ENCODE measurements around the gene NINJ2.

The NINJ2 gene

DNA sequence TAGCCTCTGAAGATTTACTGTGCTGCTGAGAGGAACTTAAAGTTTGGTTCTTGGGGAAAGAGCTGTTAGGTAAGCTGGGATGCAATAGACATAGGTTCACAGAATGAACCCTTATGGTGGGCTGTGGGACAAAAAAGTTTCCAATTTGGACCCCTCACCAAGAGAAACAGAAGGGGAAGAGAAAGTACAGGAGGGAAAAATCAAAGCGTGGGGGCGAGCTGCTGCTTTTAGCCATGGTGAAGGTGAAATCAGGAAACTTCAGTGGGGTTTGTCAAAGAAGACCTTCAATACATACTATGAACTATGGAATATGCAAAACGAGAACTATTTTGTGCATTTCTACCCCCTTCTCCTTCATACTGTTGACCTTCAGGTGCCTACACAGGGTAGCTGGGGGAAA, 10.6 kb upstream of the NINJ2 start:
- Histone ChIP-seq H3K9me3 (ENCODE audit: control insufficient read depth, low read length) (no peaks in the 10 kb centered on the region), H3K9ac (no peak overlapping the region), H3K27ac (no peak overlapping the region)

DNA sequence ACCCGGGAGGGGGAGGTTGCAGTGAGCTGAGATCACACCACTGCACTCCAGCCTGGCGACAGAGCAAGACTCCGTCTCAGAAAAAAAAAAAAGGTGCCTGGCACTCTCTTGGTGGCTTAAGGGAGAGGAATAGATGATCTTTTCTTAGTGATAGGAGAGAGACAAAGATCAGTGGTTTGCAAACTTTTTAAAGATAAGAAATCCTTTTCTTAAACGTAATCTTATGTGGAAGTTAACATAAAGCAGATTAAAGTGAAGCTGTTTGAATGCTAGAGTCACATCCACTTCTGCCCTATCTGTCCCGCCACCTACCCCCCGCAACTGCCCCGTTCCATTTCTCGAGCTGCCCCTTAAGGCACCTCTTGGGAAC, 6.3 kb upstream of the NINJ2 start:
- H3K27ac ChIP-seq, result no peak overlapping the region
- H3K79me2 ChIP-seq, result no peaks in the 10 kb centered on the region
- no peaks in the 10 kb centered on the region for H3K9me3 ChIP-seq (ENCODE audit: control insufficient read depth, low read length)
- no peak overlapping the region for H3K4me3 ChIP-seq (ENCODE audit: low read depth, low read length)
- H2AFZ ChIP-seq, result no peak overlapping the region
- H3K9ac ChIP-seq, result no peak overlapping the region
- no peaks in the 10 kb centered on the region for H3K36me3 ChIP-seq (ENCODE audit: control insufficient read depth, insufficient read depth, low read length)
- no peaks in the 10 kb centered on the region for H3K4me1 ChIP-seq
- no peaks in the 10 kb centered on the region for H3K27me3 ChIP-seq (ENCODE audit: control insufficient read depth, insufficient read depth, low read length)
- TF ChIP-seq, protein P1, sequence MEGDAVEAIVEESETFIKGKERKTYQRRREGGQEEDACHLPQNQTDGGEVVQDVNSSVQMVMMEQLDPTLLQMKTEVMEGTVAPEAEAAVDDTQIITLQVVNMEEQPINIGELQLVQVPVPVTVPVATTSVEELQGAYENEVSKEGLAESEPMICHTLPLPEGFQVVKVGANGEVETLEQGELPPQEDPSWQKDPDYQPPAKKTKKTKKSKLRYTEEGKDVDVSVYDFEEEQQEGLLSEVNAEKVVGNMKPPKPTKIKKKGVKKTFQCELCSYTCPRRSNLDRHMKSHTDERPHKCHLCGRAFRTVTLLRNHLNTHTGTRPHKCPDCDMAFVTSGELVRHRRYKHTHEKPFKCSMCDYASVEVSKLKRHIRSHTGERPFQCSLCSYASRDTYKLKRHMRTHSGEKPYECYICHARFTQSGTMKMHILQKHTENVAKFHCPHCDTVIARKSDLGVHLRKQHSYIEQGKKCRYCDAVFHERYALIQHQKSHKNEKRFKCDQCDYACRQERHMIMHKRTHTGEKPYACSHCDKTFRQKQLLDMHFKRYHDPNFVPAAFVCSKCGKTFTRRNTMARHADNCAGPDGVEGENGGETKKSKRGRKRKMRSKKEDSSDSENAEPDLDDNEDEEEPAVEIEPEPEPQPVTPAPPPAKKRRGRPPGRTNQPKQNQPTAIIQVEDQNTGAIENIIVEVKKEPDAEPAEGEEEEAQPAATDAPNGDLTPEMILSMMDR (IDR thresholded peaks at IDR 0.05), result no peak
- H3K4me2 ChIP-seq (ENCODE audit: low read length), result no peak overlapping the region

More for the DNA sequence above, 10.6 kb upstream of the NINJ2 start:
- H3K79me2 ChIP-seq, result no peaks in the 10 kb centered on the region
- no peak overlapping the region for H2AFZ ChIP-seq
- no peak overlapping the region for H3K4me2 ChIP-seq (ENCODE audit: low read length)
- H3K27me3 ChIP-seq (ENCODE audit: control insufficient read depth, insufficient read depth, low read length), result no peaks in the 10 kb centered on the region
- H3K4me1 ChIP-seq, result no peaks in the 10 kb centered on the region
- no peaks in the 10 kb centered on the region for H3K36me3 ChIP-seq (ENCODE audit: control insufficient read depth, insufficient read depth, low read length)
- no peak overlapping the region for H3K4me3 ChIP-seq (ENCODE audit: low read depth, low read length)
- TF ChIP-seq, protein P1 (IDR thresholded peaks at IDR 0.05), result no peak

DNA sequence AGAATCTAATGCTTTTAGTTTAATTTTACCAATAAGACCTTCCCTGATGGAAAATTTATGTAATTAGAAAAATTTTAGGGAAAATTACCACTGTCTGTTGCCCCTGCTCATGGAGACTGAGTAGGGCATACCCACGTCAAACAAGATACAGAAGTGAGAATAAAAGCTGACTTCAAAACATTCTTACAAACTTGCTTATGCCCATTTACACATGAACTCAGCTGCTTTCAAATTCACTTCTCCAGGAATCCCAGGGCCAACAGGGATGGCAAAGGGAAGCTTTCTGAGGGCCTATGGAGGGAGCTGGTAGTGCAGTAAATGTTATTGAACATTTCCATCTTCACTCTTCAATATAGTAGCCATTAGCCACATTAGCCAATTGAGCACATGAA, 4.8 kb upstream of the NINJ2 start:
- H3K4me3 ChIP-seq (ENCODE audit: low read depth, low read length), result no peak overlapping the region
- no peaks in the 10 kb centered on the region for H3K79me2 ChIP-seq
- H3K4me1 ChIP-seq, result no peaks in the 10 kb centered on the region
- H3K27me3 ChIP-seq (ENCODE audit: control insufficient read depth, insufficient read depth, low read length), result no peaks in the 10 kb centered on the region
- TF ChIP-seq, protein P1 (IDR thresholded peaks at IDR 0.05), result no peak
- H3K9ac ChIP-seq, result no peak overlapping the region
- H3K9me3 ChIP-seq (ENCODE audit: control insufficient read depth, low read length), result no peaks in the 10 kb centered on the region
- H3K36me3 ChIP-seq (ENCODE audit: control insufficient read depth, insufficient read depth, low read length), result no peaks in the 10 kb centered on the region
- H3K4me2 ChIP-seq (ENCODE audit: low read length), result no peak overlapping the region
- no peak overlapping the region for H3K27ac ChIP-seq
- H2AFZ ChIP-seq, result no peak overlapping the region

DNA sequence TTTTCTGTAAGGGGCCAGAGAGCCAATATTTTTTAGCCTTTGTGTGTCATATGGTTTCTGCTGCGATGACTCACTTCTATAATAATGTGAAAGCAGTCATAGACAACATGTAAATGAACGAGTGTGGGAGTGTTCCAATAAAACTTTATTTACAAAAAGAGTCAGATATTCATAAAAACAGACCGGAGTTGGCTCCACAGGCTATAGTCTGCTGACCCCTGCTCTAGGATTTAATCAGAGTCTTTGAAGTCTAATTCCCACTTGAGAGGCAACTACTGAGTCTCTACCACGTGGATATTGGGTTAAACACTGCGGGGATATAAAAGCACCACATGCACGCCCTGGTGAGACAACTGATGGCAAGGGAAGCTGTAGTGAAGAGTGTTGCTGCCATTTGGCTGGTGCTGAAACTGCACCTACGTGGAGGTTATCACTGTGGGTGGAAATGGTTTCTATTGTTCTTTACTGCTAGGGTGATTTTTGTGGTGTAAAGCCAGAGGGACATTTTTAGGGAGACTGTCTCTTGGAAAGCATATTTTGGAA, 3.6 kb upstream of the NINJ2 start:
- TF ChIP-seq, protein P1 (IDR thresholded peaks at IDR 0.05), result no peak
- H3K4me1 ChIP-seq, result no peaks in the 10 kb centered on the region
- H3K36me3 ChIP-seq (ENCODE audit: control insufficient read depth, insufficient read depth, low read length), result no peaks in the 10 kb centered on the region
- H3K4me3 ChIP-seq (ENCODE audit: low read depth, low read length), result no peak overlapping the region
- H3K27me3 ChIP-seq (ENCODE audit: control insufficient read depth, insufficient read depth, low read length), result no peaks in the 10 kb centered on the region
- no peaks in the 10 kb centered on the region for H3K9me3 ChIP-seq (ENCODE audit: control insufficient read depth, low read length)
- no peak overlapping the region for H3K27ac ChIP-seq
- H3K9ac ChIP-seq, result no peak overlapping the region
- no peaks in the 10 kb centered on the region for H3K79me2 ChIP-seq
- H3K4me2 ChIP-seq (ENCODE audit: low read length), result no peak overlapping the region
- H2AFZ ChIP-seq, result no peak overlapping the region

DNA sequence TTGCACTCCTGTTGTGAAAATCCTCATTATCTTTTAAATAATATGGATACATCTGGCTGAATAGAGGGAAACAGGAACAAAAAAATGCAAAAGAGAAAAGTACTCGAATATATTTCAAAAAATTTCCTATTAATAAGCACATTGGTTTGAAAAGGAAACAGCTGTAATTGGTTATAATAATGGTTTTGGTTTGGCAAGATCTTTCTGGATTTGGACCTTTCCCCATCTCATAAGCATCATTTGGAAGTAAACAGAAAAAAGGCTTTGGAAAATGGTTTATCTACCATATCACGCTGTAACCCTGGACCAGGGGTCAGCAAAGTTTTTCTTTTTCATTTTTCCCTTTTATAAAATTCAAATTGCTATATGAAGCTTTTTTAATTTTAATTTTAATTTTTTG, 2.8 kb upstream of the NINJ2 start:
- no peak overlapping the region for H3K9ac ChIP-seq
- H3K79me2 ChIP-seq, result no peaks in the 10 kb centered on the region
- no peaks in the 10 kb centered on the region for H3K27me3 ChIP-seq (ENCODE audit: control insufficient read depth, insufficient read depth, low read length)
- H3K4me2 ChIP-seq (ENCODE audit: low read length), result no peak overlapping the region
- no peak overlapping the region for H3K27ac ChIP-seq
- H2AFZ ChIP-seq, result no peak overlapping the region
- TF ChIP-seq, protein P1 (IDR thresholded peaks at IDR 0.05), result no peak
- no peaks in the 10 kb centered on the region for H3K36me3 ChIP-seq (ENCODE audit: control insufficient read depth, insufficient read depth, low read length)
- no peaks in the 10 kb centered on the region for H3K4me1 ChIP-seq
- H3K4me3 ChIP-seq (ENCODE audit: low read depth, low read length), result no peak overlapping the region
- H3K9me3 ChIP-seq (ENCODE audit: control insufficient read depth, low read length), result no peaks in the 10 kb centered on the region
